HepG2 (cell line): ENCODE data around the gene GRAMD1A. TPM values are rescaled to one million over a fixed set of nuclear protein-coding genes. Genes with fewer than 3 reads are reported as not detected.

Source experiments
- BRD4 ChIP-seq: sonication (generic); formaldehyde crosslinking; IDR thresholded peaks from 2 replicates; pipeline ENCODE4 v1.4.0; 2020; ENCODE audit warnings: missing genetic modification reagents
- CENPT ChIP-seq: sonication (generic); formaldehyde crosslinking; IDR thresholded peaks from 2 replicates; pipeline ENCODE4 v1.8.0; 2022; ENCODE audit warnings: low read depth, mild to moderate bottlenecking, moderate library complexity, missing genetic modification reagents
- CHD2 ChIP-seq: IDR thresholded peaks from 2 replicates; pipeline ENCODE4 v1.6.1; 2011; ENCODE audit warnings: low read depth, low read length, improper control_type of control experiment
- GTF3A ChIP-seq: sonication (generic); formaldehyde crosslinking; conservative IDR thresholded peaks from 2 replicates; pipeline ENCODE4 v1.4.0; 2020; ENCODE audit warnings: mild to moderate bottlenecking, missing genetic modification reagents
- PCBP1 ChIP-seq: fragments of 200-400 bp; formaldehyde crosslinking; IDR thresholded peaks from 2 replicates; pipeline ENCODE4 v1.6.1; 2017; ENCODE audit warnings: mild to moderate bottlenecking, low read depth, low read length, borderline replicate concordance
- PHF20 ChIP-seq: sonication (generic); formaldehyde crosslinking; IDR thresholded peaks from 2 replicates; pipeline ENCODE4 v1.5.0; 2020; ENCODE audit warnings: mild to moderate bottlenecking, missing genetic modification reagents
- SP140L ChIP-seq: sonication (generic); formaldehyde crosslinking; IDR thresholded peaks from 2 replicates; pipeline ENCODE4 v1.4.0; 2020; ENCODE audit warnings: missing genetic modification reagents, borderline replicate concordance
- WIZ ChIP-seq: sonication (generic); formaldehyde crosslinking; IDR thresholded peaks from 2 replicates; pipeline ENCODE4 v1.5.1; 2020; ENCODE audit warnings: mild to moderate bottlenecking, missing genetic modification reagents
- ZFX ChIP-seq: sonication (generic); formaldehyde crosslinking; IDR thresholded peaks from 2 replicates; pipeline ENCODE4 v1.4.0; 2020; ENCODE audit warnings: mild to moderate bottlenecking, low read depth, missing genetic modification reagents, moderate library complexity
- ZNF180 ChIP-seq: sonication (generic); formaldehyde crosslinking; IDR thresholded peaks from 2 replicates; pipeline ENCODE4 v1.4.0; 2020; ENCODE audit warnings: low read depth, missing genetic modification reagents, borderline replicate concordance
- ZNF296 ChIP-seq: sonication (generic); formaldehyde crosslinking; conservative IDR thresholded peaks from 2 replicates; pipeline ENCODE4 v1.5.0; 2020; ENCODE audit warnings: mild to moderate bottlenecking, missing genetic modification reagents
- ZNF382 ChIP-seq: sonication (generic); formaldehyde crosslinking; IDR thresholded peaks from 2 replicates; pipeline ENCODE4 v1.5.0; 2020; ENCODE audit warnings: missing genetic modification reagents, mild to moderate bottlenecking, borderline replicate concordance
- ZNF782 ChIP-seq: sonication (generic); formaldehyde crosslinking; IDR thresholded peaks from 2 replicates; pipeline ENCODE4 v1.4.0; 2020; ENCODE audit warnings: missing genetic modification reagents, mild to moderate bottlenecking, borderline replicate concordance
- ZSCAN12 ChIP-seq: sonication (generic); formaldehyde crosslinking; IDR thresholded peaks from 2 replicates; pipeline ENCODE4 v1.9.0; 2021; ENCODE audit warnings: mild to moderate bottlenecking, missing genetic modification reagents
- polyA plus RNA-seq, 8 experiments: library from polyadenylated mRNA; depleted of rRNA in 3 of 8; stranded (reverse) in 7 of 8; unstranded in 1 of 8; fragments of >200 nt; fragmentation: Illumina TruSeq in 4 of 8; extraction: Trizol in 4 of 8; gene quantifications; 2 replicates each; pipeline versions ENCODE4 v1.2.1 to v1.2.3, GENCODE V29; 2011 to 2016; ENCODE audit warnings: low read depth in 4 of 8, missing spikeins in 1 of 8, mixed read lengths in 1 of 8; ENCODE audit not compliant: insufficient read depth in 1 of 8
- total RNA-seq, 5 experiments: library from RNA; depleted of rRNA; stranded (reverse); fragments of >200 nt; fragmentation: Illumina TruSeq; extraction: Trizol; gene quantifications; 2 replicates each; pipeline ENCODE4 v1.2.3, GENCODE V29; 2016; ENCODE audit warnings: low read depth in 1 of 5
- TF ChIP-seq, protein P1 (sequence below): IDR thresholded peaks from 2 replicates; pipeline ENCODE4 v1.6.1; 2016; ENCODE audit warnings: low read depth, control low read depth
- TF ChIP-seq, protein P2 (sequence below): IDR thresholded peaks from 2 replicates; pipeline ENCODE4 v1.6.1; 2016; ENCODE audit warnings: control low read depth
- TF ChIP-seq, protein P3 (sequence below): sonication (generic); formaldehyde crosslinking; IDR thresholded peaks from 2 replicates; pipeline ENCODE4 v1.8.0; 2023; ENCODE audit warnings: mild to moderate bottlenecking, missing genetic modification reagents
- TF ChIP-seq, protein P4 (sequence below): sonication (generic); formaldehyde crosslinking; IDR thresholded peaks from 2 replicates; pipeline ENCODE4 v1.8.0; 2022; ENCODE audit warnings: mild to moderate bottlenecking, missing genetic modification reagents
- TF ChIP-seq, protein P5 (sequence below): sonication (generic); formaldehyde crosslinking; IDR thresholded peaks from 2 replicates; pipeline ENCODE4 v1.5.1; 2020; ENCODE audit warnings: missing genetic modification reagents, mild to moderate bottlenecking, borderline replicate concordance
- TF ChIP-seq, protein P6 (sequence below): IDR thresholded peaks from 2 replicates; pipeline ENCODE4 v1.6.1; 2018; ENCODE audit warnings: missing genetic modification reagents

Gene GRAMD1A
- total and polyA plus RNA-seq, 2 of the 13 experiments (the other 11 are each of a cell fraction or from before 2014, with no cell fraction given) = 14.7 to 181 TPM

DNA sequence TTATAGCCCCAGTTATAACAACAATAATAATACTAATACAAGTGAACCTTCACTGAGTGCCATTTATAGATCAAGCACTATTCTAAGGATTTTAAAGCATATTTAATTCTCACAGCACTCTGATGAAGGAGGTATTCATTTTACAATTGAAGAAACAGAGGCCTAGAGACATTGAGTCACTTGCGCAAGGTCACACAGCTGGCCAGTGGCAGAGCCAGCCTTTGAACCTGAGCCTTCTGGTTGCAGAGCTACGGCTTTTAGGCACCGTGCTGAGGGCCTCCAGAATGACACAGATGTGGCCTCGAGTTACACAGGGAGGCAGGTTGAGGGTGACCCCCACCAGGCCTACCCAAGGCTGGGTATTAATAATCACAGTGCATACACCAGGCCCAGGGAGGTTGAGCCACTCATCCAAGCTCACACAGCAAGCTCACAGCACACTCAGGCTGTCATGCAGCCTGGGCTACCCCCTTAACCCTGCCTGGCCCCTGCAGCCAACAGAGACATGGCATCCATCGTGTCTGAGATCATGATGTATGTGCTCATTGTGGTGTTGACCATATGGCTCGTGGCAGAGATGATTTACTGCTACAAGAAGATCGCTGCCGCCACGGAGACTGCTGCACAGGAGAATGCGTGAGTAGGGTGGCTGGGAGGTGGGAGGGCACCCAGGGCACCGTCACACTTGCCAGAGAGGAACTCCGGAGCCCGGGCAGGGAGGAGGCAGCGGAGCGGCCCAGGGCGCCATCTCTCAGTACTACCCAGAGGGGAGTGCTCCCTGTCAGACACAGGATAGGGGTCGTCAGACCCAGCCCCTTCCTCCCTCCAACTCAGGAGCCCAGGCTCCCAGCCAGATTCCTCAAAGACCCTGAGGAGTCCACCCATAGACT is 38.7 kb downstream of the GRAMD1A start (continued):
- TF ChIP-seq, protein P1, sequence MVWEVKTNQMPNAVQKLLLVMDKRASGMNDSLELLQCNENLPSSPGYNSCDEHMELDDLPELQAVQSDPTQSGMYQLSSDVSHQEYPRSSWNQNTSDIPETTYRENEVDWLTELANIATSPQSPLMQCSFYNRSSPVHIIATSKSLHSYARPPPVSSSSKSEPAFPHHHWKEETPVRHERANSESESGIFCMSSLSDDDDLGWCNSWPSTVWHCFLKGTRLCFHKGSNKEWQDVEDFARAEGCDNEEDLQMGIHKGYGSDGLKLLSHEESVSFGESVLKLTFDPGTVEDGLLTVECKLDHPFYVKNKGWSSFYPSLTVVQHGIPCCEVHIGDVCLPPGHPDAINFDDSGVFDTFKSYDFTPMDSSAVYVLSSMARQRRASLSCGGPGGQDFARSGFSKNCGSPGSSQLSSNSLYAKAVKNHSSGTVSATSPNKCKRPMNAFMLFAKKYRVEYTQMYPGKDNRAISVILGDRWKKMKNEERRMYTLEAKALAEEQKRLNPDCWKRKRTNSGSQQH = no peak
- TF ChIP-seq, protein P2, sequence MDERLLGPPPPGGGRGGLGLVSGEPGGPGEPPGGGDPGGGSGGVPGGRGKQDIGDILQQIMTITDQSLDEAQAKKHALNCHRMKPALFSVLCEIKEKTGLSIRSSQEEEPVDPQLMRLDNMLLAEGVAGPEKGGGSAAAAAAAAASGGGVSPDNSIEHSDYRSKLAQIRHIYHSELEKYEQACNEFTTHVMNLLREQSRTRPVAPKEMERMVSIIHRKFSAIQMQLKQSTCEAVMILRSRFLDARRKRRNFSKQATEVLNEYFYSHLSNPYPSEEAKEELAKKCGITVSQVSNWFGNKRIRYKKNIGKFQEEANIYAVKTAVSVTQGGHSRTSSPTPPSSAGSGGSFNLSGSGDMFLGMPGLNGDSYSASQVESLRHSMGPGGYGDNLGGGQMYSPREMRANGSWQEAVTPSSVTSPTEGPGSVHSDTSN (CRISPR knock-in tag) = no peak
- TF ChIP-seq CHD2 (no peak), ZNF782 (no peak), ZSCAN12 (CRISPR knock-in tag) (no peak), SP140L (no peak), CENPT (CRISPR knock-in tag) (no peak), PCBP1 (no peak), ZNF180 (CRISPR knock-in tag) (no peak), WIZ (CRISPR knock-in tag) (no peak), PHF20 (CRISPR knock-in tag) (no peak), ZNF296 (CRISPR knock-in tag) (no peak), ZFX (peak; percentile 26; the same call in 1 of the 2 replicates), ZNF382 (no peak), BRD4 (no peak), GTF3A (no peak)
- TF ChIP-seq, protein P3, sequence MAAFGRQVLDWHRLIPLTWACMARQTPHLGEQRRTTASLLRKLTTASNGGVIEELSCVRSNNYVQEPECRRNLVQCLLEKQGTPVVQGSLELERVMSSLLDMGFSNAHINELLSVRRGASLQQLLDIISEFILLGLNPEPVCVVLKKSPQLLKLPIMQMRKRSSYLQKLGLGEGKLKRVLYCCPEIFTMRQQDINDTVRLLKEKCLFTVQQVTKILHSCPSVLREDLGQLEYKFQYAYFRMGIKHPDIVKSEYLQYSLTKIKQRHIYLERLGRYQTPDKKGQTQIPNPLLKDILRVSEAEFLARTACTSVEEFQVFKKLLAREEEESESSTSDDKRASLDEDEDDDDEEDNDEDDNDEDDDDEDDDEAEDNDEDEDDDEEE (CRISPR knock-in tag) = no peak
- TF ChIP-seq, protein P4, sequence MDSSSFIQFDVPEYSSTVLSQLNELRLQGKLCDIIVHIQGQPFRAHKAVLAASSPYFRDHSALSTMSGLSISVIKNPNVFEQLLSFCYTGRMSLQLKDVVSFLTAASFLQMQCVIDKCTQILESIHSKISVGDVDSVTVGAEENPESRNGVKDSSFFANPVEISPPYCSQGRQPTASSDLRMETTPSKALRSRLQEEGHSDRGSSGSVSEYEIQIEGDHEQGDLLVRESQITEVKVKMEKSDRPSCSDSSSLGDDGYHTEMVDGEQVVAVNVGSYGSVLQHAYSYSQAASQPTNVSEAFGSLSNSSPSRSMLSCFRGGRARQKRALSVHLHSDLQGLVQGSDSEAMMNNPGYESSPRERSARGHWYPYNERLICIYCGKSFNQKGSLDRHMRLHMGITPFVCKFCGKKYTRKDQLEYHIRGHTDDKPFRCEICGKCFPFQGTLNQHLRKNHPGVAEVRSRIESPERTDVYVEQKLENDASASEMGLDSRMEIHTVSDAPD = 0 out of 2 replicates have a peak, but pooled peaks have one; percentile 42
- TF ChIP-seq, protein P5, sequence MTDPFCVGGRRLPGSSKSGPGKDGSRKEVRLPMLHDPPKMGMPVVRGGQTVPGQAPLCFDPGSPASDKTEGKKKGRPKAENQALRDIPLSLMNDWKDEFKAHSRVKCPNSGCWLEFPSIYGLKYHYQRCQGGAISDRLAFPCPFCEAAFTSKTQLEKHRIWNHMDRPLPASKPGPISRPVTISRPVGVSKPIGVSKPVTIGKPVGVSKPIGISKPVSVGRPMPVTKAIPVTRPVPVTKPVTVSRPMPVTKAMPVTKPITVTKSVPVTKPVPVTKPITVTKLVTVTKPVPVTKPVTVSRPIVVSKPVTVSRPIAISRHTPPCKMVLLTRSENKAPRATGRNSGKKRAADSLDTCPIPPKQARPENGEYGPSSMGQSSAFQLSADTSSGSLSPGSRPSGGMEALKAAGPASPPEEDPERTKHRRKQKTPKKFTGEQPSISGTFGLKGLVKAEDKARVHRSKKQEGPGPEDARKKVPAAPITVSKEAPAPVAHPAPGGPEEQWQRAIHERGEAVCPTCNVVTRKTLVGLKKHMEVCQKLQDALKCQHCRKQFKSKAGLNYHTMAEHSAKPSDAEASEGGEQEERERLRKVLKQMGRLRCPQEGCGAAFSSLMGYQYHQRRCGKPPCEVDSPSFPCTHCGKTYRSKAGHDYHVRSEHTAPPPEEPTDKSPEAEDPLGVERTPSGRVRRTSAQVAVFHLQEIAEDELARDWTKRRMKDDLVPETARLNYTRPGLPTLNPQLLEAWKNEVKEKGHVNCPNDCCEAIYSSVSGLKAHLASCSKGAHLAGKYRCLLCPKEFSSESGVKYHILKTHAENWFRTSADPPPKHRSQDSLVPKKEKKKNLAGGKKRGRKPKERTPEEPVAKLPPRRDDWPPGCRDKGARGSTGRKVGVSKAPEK (CRISPR knock-in tag) = no peak
- TF ChIP-seq, protein P6, sequence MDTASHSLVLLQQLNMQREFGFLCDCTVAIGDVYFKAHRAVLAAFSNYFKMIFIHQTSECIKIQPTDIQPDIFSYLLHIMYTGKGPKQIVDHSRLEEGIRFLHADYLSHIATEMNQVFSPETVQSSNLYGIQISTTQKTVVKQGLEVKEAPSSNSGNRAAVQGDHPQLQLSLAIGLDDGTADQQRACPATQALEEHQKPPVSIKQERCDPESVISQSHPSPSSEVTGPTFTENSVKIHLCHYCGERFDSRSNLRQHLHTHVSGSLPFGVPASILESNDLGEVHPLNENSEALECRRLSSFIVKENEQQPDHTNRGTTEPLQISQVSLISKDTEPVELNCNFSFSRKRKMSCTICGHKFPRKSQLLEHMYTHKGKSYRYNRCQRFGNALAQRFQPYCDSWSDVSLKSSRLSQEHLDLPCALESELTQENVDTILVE (CRISPR knock-in tag) = no peak
